A549 (cell line): ENCODE data around the gene IL4I1. TPM values are rescaled to one million over a fixed set of nuclear protein-coding genes. Genes with fewer than 3 reads are reported as not detected.

Experiments
- ATAC-seq, 2 experiments: fragments of 200-7000 bp in 1 of 2; fragments of >200 bp in 1 of 2; cut with Nextera tagmentation in 1 of 2; cut with Tn5 transposase in 1 of 2; 3 replicates each; pipeline versions ENCODE4 v1.8.0 to v1.9.1; 2018 to 2020; ENCODE audit warnings: mild to moderate bottlenecking in 1 of 2, moderate library complexity in 1 of 2
- CTCF ChIA-PET: fragments of 300-600 bp; sonication (Branson Sonifier 250); formaldehyde crosslinking; extraction: SDS; loops from one replicate; lab custom pipeline; 2021; ENCODE audit warnings: antibody characterized with exemption, inconsistent platforms; lab: Yijun Ruan, JAX
- POLR2A ChIA-PET: fragments of 350-600 bp; formaldehyde crosslinking; extraction: SDS; loops from one replicate; lab custom pipeline; 2021; ENCODE audit warnings: antibody characterized with exemption, inconsistent platforms; lab: Yijun Ruan, JAX
- DNase-seq, 2 experiments: peaks; one replicate each; pipeline versions ENCODE4 v3.0.0 to v3.0.0-alpha.2; 2011 to 2016; ENCODE audit warnings: low read depth in 1 of 2, low spot score in 1 of 2
- FAIRE-seq: peaks from 2 replicates; lab custom pipeline; 2011; peaks lifted over from hg19 to GRCh38; lab: Jason Lieb, UNC
- H3K27ac ChIP-seq, 2 experiments: fragments of >200 bp; sonication (Bioruptor Twin); formaldehyde crosslinking; 3 replicates each; pipeline ENCODE4 v1.5.1; 2016 to 2017
- H3K4me1 ChIP-seq: fragments of >200 bp; sonication (Bioruptor Twin); formaldehyde crosslinking; 3 replicates; pipeline ENCODE4 v1.6.1; 2016
- H3K4me2 ChIP-seq: fragments of >200 bp; sonication (Bioruptor Twin); formaldehyde crosslinking; 3 replicates; pipeline ENCODE4 v1.6.1; 2016
- H3K4me3 ChIP-seq: fragments of >200 bp; sonication (Bioruptor Twin); formaldehyde crosslinking; 3 replicates; pipeline ENCODE4 v1.5.1; 2016
- H3K9me3 ChIP-seq: fragments of >200 bp; sonication (Bioruptor Twin); formaldehyde crosslinking; 3 replicates; pipeline ENCODE4 v1.6.1; 2016
- BCL3 ChIP-seq: fragments of >200 bp; sonication (Bioruptor Twin); formaldehyde crosslinking; IDR thresholded peaks from 3 replicates; pipeline ENCODE4 v1.6.1; 2016
- CBX8 ChIP-seq: fragments of 200-600 bp; sonication (generic); IDR thresholded peaks from 2 replicates; pipeline ENCODE4 v1.6.1; 2016
- CHD4 ChIP-seq: fragments of 200-600 bp; sonication (generic); IDR thresholded peaks from 2 replicates; pipeline ENCODE4 v1.6.1; 2016; ENCODE audit warnings: antibody characterized with exemption, mild to moderate bottlenecking, borderline replicate concordance
- EHF ChIP-seq: fragments of 250-450 bp; sonication (Bioruptor Pico); IDR thresholded peaks from 2 replicates; pipeline ENCODE4 v1.5.0; 2020; ENCODE audit warnings: mild to moderate bottlenecking
- FOSL2 ChIP-seq, 2 experiments: fragments of 450-650 bp in 1 of 2; fragments of >200 bp in 1 of 2; sonication (Bioruptor Twin) in 1 of 2; formaldehyde crosslinking; IDR thresholded peaks; 2 replicates each; pipeline versions ENCODE4 v1.5.0 to v1.6.1; 2016 to 2020; ENCODE audit warnings: mild to moderate bottlenecking in 1 of 2, moderate library complexity in 1 of 2
- GATA3 ChIP-seq: IDR thresholded peaks from 2 replicates; pipeline ENCODE4 v1.6.1; 2012; ENCODE audit warnings: borderline replicate concordance
- HEYL ChIP-seq: fragments of 250-450 bp; sonication (Bioruptor Pico); IDR thresholded peaks from 2 replicates; pipeline ENCODE4 v1.8.0; 2021; ENCODE audit warnings: mild to moderate bottlenecking, moderate library complexity
- HOXA7 ChIP-seq: fragments of 250-450 bp; sonication (Bioruptor Pico); IDR thresholded peaks from 2 replicates; pipeline ENCODE4 v1.5.0; 2020; ENCODE audit warnings: mild to moderate bottlenecking, moderate library complexity
- JUN ChIP-seq, 2 experiments: fragments of >200 bp; sonication (Bioruptor Twin); formaldehyde crosslinking; IDR thresholded peaks; 2 replicates in 1 of 2; 3 replicates in 1 of 2; pipeline ENCODE4 v1.6.1; 2016 to 2017
- KDM5A ChIP-seq: fragments of 200-600 bp; sonication (generic); IDR thresholded peaks from 2 replicates; pipeline ENCODE4 v1.6.1; 2016; ENCODE audit warnings: antibody characterized with exemption, mild to moderate bottlenecking
- NFE2L2 ChIP-seq: fragments of 150-350 bp; conservative IDR thresholded peaks from 2 replicates; pipeline ENCODE4 v1.6.1; 2014; ENCODE audit warnings: low read length
- NR3C1 ChIP-seq: fragments of >200 bp; sonication (Bioruptor Twin); formaldehyde crosslinking; IDR thresholded peaks from 3 replicates; pipeline ENCODE4 v1.6.1; 2017
- PHF8 ChIP-seq: fragments of 200-600 bp; sonication (generic); IDR thresholded peaks from 2 replicates; pipeline ENCODE4 v1.6.1; 2016; ENCODE audit warnings: low read depth, mild to moderate bottlenecking, antibody characterized with exemption, moderate library complexity, borderline replicate concordance
- POLR2A ChIP-seq: IDR thresholded peaks from 2 replicates; pipeline ENCODE4 v1.6.1; 2012; ENCODE audit warnings: mild to moderate bottlenecking, low read length
- POLR2AphosphoS2 ChIP-seq: conservative IDR thresholded peaks from 2 replicates; pipeline ENCODE4 v1.6.1; 2012; ENCODE audit warnings: low read length, improper control_type of control experiment, inconsistent platforms
- RCOR1 ChIP-seq: fragments of 150-350 bp; IDR thresholded peaks from 2 replicates; pipeline ENCODE4 v1.6.1; 2014; ENCODE audit warnings: antibody characterized with exemption, low read length, low read depth
- SREBF2 ChIP-seq: fragments of 450-650 bp; IDR thresholded peaks from 2 replicates; pipeline ENCODE4 v1.6.1; 2014; ENCODE audit warnings: mild to moderate bottlenecking, moderate library complexity
- TFCP2L1 ChIP-seq: fragments of 250-450 bp; sonication (Bioruptor Pico); IDR thresholded peaks from 2 replicates; pipeline ENCODE4 v1.5.0; 2021; ENCODE audit warnings: mild to moderate bottlenecking
- ZNF302 ChIP-seq: fragments of 250-450 bp; sonication (Bioruptor Pico); IDR thresholded peaks from 2 replicates; pipeline ENCODE4 v1.9.0; 2021; ENCODE audit warnings: inconsistent platforms, mild to moderate bottlenecking, moderate library complexity
- WGBS: methylation state at CpG from one replicate; pipeline ENCODE4 v1.1.6; 2017; ENCODE audit errors: missing lambda C conversion rate; 5-methylcytosine and 5-hydroxymethylcytosine counted together
- polyA plus RNA-seq, 4 experiments: library from polyadenylated mRNA; depleted of rRNA in 3 of 4; stranded (reverse); fragments of >200 nt; fragmentation: RNase III in 1 of 4; extraction: RNeasy Plus Mini Kit Qiagen cat#74134 plus additional on column Dnase treatment in 1 of 4; gene quantifications; 2 replicates in 3 of 4; 3 replicates in 1 of 4; pipeline ENCODE4 v1.2.3, GENCODE V29; 2011 to 2017
- TF ChIP-seq, protein P1 (sequence below): fragments of 250-450 bp; sonication (Bioruptor Pico); IDR thresholded peaks from 2 replicates; pipeline ENCODE4 v1.5.0; 2020; ENCODE audit warnings: low read depth, mild to moderate bottlenecking, moderate library complexity

The IL4I1 gene
- polyA plus RNA-seq, 2 of the 4 experiments (the other 2 are of a cell fraction), result 0.18 to 0.62 TPM

DNA sequence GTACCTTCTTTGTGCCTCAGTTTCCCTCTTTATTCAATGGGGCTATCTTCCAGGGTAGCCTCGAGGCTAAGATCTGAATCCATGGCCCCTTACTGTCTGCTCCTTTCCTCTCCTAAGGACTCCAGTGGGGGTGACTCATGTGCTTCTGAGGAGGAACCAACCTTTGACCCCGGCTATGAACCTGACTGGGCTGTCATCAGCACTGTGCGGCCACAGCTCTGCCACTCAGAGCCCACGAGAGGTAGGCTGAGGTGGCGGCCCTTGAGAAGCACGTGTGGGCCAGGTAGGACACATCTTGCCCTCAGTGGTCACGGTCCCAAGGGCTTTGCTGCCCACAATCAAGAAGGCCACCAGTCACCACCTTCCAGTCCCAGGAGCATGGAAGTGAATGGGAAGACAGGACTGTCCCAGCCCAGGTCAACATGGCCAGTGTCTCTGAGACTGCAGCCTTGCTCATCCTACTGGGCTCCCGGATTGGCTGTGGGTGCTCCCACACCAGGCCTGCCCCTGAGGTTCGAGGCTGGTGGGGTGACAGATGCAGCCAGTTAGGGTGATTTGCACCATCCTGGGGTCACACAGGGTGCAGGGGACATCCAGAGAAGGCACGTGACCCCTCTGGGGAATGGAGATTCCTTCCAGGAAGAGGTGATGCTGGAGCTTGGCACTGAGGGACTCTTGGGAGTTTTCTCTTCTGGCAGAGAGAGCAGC is 16.4 kb downstream of the IL4I1 start:
- FAIRE-seq (no peak), ATAC-seq (no peak), DNase-seq (no peak)
- WGBS, result 90% methylated on average over 7 of the region's 10 CpGs
- Histone ChIP-seq H3K4me1 (peaks cover 14% of the 10 kb centered on the region), H3K4me3 (no peak overlapping the region), H3K4me2 (no peak overlapping the region), H3K9me3 (peaks cover 10% of the 10 kb centered on the region), H3K27ac (no peak overlapping the region)
- CTCF ChIA-PET, result interaction anchor here (2.3 to 3.8 kb wide), 2 partner anchors 9 to 57 kb away, joined by 7 to 24 read pairs; no protein-coding TSS in a partner anchor
- TF ChIP-seq FOSL2 (IDR thresholded peaks at IDR 0.05), result no peak
- no peak for TF ChIP-seq FOSL2 (CRISPR knock-in tag; IDR thresholded peaks at IDR 0.05)
- TF ChIP-seq SREBF2, result no peak
- TF ChIP-seq HOXA7 (CRISPR knock-in tag), result no peak
- no peak for TF ChIP-seq POLR2AphosphoS2
- POLR2A ChIA-PET, result no interaction called here

GRCh38 chr19:49879243-49879963 is 17.3 kb downstream of the IL4I1 start:
- ATAC-seq (no peak), DNase-seq (peak in 1 of 2 experiments; percentile 73), FAIRE-seq (no peak)
- Histone ChIP-seq H3K27ac (peak overlapping the region in 1 of 2 experiments; percentile 98; a peak in 1 of 6 replicates), H3K4me2 (peak overlapping the region; percentile 90; the same call in 2 of the 3 replicates), H3K4me1 (peaks cover 21% of the 10 kb centered on the region), H3K9me3 (peaks cover 10% of the 10 kb centered on the region), H3K4me3 (no peak overlapping the region)
- ChIA-PET CTCF (interaction anchor here (2.3 to 3.8 kb wide), 2 partner anchors 10 to 58 kb away, joined by 7 to 24 read pairs; no protein-coding TSS in a partner anchor), POLR2A (interaction anchor here (0.8 kb wide), 1 partner anchor 10 kb away, joined by 3 read pairs; no protein-coding TSS in a partner anchor)
- TF ChIP-seq KDM5A (no peak), NR3C1 (no peak), NFE2L2 (no peak), CHD4 (no peak), HEYL (CRISPR knock-in tag) (no peak), PHF8 (no peak), ZNF302 (CRISPR knock-in tag) (no peak), JUN (IDR thresholded peaks at IDR 0.05) (no peak)
- WGBS, result 92% methylated on average over 12 of the region's 12 CpGs

DNA sequence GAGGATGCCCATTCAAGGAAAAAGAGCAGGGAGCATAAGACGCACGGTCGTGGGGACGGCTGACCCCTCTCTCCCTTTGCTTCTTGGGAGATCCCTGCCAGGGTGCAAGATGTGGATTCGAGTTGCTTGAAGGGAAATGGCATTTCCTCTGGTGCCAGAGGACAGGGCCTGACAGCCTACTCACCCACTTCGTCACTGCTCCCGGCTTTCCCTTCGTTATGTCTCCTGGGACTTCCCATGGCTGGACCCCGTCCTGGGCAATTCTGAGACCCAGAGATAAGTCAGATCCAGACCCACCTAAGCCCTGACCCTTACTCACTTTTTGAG is 18.0 kb downstream of the IL4I1 start:
- 86% methylated on average over 9 of the region's 9 CpGs for WGBS
- ChIA-PET POLR2A (interaction anchor here (0.8 kb wide), 1 partner anchor 10 kb away, joined by 3 read pairs; no protein-coding TSS in a partner anchor), CTCF (interaction anchor here (3.8 kb wide), 1 partner anchor 11 kb away, joined by 24 read pairs; no protein-coding TSS in a partner anchor)
- TF ChIP-seq TFCP2L1 (no peak), PHF8 (no peak), POLR2A (no peak), EHF (CRISPR knock-in tag) (no peak), RCOR1 (no peak), GATA3 (no peak), CBX8 (no peak), NR3C1 (no peak), BCL3 (no peak)
- TF ChIP-seq, protein P1, sequence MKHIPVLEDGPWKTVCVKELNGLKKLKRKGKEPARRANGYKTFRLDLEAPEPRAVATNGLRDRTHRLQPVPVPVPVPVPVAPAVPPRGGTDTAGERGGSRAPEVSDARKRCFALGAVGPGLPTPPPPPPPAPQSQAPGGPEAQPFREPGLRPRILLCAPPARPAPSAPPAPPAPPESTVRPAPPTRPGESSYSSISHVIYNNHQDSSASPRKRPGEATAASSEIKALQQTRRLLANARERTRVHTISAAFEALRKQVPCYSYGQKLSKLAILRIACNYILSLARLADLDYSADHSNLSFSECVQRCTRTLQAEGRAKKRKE (CRISPR knock-in tag), result no peak
- DNase-seq (no peak), FAIRE-seq (no peak), ATAC-seq (no peak)
- Histone ChIP-seq H3K4me3 (peak overlapping the region; percentile 95), H3K4me1 (peaks cover 21% of the 10 kb centered on the region), H3K27ac (peak overlapping the region in 1 of 2 experiments; percentile 98; a peak in 4 of 6 replicates), H3K4me2 (peak overlapping the region; percentile 90), H3K9me3 (peaks cover 10% of the 10 kb centered on the region)
